ENCODE results near the gene CATSPERE. TPM values are rescaled to one million over a fixed set of nuclear protein-coding genes. Genes with fewer than 3 reads are reported as not detected.

Gene CATSPERE
- total RNA-seq, 4 donors from 2014 or later = 3.0 to 5.3 (median 3.6) TPM

- intact Hi-C loops (cut with DNase I) = no loop called here
- H3K9me3 ChIP-seq = no peaks in the 10 kb centered on the region
- TF ChIP-seq POLR2A (IDR thresholded peaks at IDR 0.05) (no peak), CTCF (IDR thresholded peaks at IDR 0.05) (no peak)
- H3K27me3 ChIP-seq = no peaks in the 10 kb centered on the region
- H3K4me1 ChIP-seq = no peaks in the 10 kb centered on the region
- peaks cover 29 to 56% of the 10 kb centered on the region in 2 donors for H3K36me3 ChIP-seq
- no peak overlapping the region for H3K4me3 ChIP-seq (replicated peaks in 1 of 3)
- H3K27ac ChIP-seq = no peak overlapping the region
- WGBS, 2 donors = 91 to 96% methylated on average over 4 of the region's 4 CpGs
- DNase-seq = no peak
These were observed 42.0 kb upstream of the CATSPERE start for GRCh38 chr1:244419024-244419423.

- no peak for DNase-seq
- Histone ChIP-seq H3K36me3 (peaks cover 16 to 30% of the 10 kb centered on the region in 2 donors), H3K4me1 (no peaks in the 10 kb centered on the region), H3K9me3 (no peaks in the 10 kb centered on the region), H3K27ac (no peak overlapping the region), H3K4me3 (replicated peaks in 1 of 3) (no peak overlapping the region), H3K27me3 (no peaks in the 10 kb centered on the region)
- intact Hi-C loops (cut with DNase I) = no loop called here
- 94 to 95% methylated on average over 1 of the region's 1 CpG for WGBS, 2 donors
- TF ChIP-seq POLR2A (IDR thresholded peaks at IDR 0.05) (no peak), CTCF (IDR thresholded peaks at IDR 0.05) (no peak)
These were observed 38.9 kb upstream of the CATSPERE start for GRCh38 chr1:244422174-244422573.

GRCh38 chr1:244424649-244425334 is 36.3 kb upstream of the CATSPERE start:
- no peak overlapping the region for H3K4me3 ChIP-seq (replicated peaks in 1 of 3)
- no peaks in the 10 kb centered on the region for H3K4me1 ChIP-seq
- H3K36me3 ChIP-seq = peaks cover 3 to 17% of the 10 kb centered on the region in 2 donors
- intact Hi-C loops (cut with DNase I) = no loop called here
- no peak for TF ChIP-seq POLR2A (IDR thresholded peaks at IDR 0.05)
- no peak for TF ChIP-seq CTCF (IDR thresholded peaks at IDR 0.05)
- no peaks in the 10 kb centered on the region for H3K9me3 ChIP-seq
- no peaks in the 10 kb centered on the region for H3K27me3 ChIP-seq
- 87% methylated on average over 2 of the region's 2 CpGs for WGBS, 2 donors
- no peak for DNase-seq
- no peak overlapping the region for H3K27ac ChIP-seq

GRCh38 chr1:244427647-244428046 is 33.4 kb upstream of the CATSPERE start:
- Histone ChIP-seq H3K9me3 (no peaks in the 10 kb centered on the region), H3K4me1 (no peaks in the 10 kb centered on the region), H3K36me3 (peaks cover 3 to 11% of the 10 kb centered on the region in 2 donors), H3K4me3 (replicated peaks in 1 of 3) (no peak overlapping the region), H3K27ac (no peak overlapping the region), H3K27me3 (no peaks in the 10 kb centered on the region)
- TF ChIP-seq CTCF (IDR thresholded peaks at IDR 0.05) (no peak), POLR2A (IDR thresholded peaks at IDR 0.05) (no peak)
- intact Hi-C loops (cut with DNase I) = no loop called here
- DNase-seq = no peak

GRCh38 chr1:244429818-244430217 is 31.3 kb upstream of the CATSPERE start:
- no peak for DNase-seq
- intact Hi-C loops (cut with DNase I) = no loop called here
- H3K27me3 ChIP-seq = no peaks in the 10 kb centered on the region
- peaks cover 0 to 5% of the 10 kb centered on the region in 2 donors for H3K36me3 ChIP-seq
- TF ChIP-seq POLR2A (IDR thresholded peaks at IDR 0.05) (no peak), CTCF (IDR thresholded peaks at IDR 0.05) (no peak)
- no peak overlapping the region for H3K27ac ChIP-seq
- WGBS, 2 donors = 80 to 83% methylated on average over 3 of the region's 3 CpGs
- no peaks in the 10 kb centered on the region for H3K4me1 ChIP-seq
- H3K9me3 ChIP-seq = no peaks in the 10 kb centered on the region
- H3K4me3 ChIP-seq (replicated peaks in 1 of 3) = no peak overlapping the region
